Ramos (cell line): ENCODE measurements around the gene FAM219B.

ENCODE experiments used
- in situ Hi-C: fragments of 300-500 bp; cut with MboI; formaldehyde crosslinking; loops from one replicate; pipeline ENCODE4 v1.14.3; 2022; ENCODE audit warnings: low sequenced_read_pairs; ENCODE audit not compliant: unreplicated experiment

The FAM219B gene

DNA sequence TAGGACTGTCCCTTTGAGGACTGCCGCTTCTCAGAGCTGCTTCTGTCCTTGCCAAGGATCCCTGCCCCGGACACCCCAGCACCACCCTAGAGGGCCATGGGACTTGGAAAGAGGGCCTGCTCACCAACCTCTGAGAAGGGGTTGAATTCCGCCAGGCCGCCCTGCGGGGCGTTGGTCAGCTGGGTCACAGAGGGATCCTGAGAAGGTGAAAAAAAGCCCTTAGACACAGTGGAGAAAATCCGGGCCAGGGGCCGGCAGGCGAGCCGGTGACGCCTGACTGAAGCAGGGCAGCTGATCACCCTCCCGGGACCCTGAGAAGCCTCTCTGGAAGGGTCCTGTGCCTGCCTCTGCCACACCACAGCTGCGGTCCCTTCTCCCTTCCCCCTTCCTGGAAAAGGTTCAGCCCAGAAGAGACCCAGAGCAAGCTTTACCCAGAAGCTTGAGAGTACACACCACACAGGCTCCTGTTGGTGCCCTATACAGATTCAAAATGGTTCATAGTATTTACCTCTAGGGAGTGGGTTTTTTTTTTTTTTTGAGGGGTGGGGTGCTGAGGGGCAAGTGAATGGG lies 52.1 kb downstream of the FAM219B start:
- in situ Hi-C loops, result no loop called here

DNA sequence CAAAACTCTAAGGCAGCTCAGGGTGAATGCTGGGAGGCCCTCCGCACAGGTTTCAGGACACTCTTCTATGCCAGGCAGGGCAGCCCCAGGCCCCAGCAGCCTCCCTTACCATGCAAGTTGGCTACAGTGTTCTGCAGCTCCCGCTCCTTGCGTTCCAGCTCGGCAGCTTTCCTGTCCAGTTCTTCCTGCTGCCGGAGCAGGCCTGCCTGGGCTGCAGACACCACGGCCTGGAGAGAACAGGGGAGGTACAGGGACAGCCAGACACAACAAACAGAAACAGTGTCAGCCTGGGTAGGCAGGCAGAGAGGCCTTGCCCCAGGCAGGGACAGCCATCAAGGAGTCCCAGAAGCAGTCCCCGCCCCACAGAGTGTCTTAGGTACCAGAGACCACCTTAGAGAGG lies 54.7 kb downstream of the FAM219B start:
- in situ Hi-C loops, result no loop called here

DNA sequence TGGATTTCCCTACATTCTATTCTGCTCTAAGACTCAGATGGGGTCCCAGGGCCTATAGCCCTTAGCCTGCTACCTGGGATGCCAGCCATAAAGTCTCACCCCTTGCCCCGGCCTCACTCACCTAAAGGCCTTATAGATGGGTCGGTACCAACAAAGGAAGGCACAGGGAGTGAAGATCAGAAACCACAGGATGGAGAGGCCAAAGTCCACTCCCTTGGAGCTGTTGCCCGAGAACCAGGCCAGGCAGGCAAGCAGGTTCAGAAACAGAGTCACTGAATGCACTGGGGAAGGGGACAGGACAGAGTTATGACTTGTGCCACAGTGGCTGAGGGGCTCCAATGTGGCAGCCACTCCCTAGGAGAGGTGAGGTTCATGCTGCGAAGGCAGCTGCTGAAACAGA lies 56.3 kb downstream of the FAM219B start:
- in situ Hi-C loops, result no loop called here
